Measurements from ENCODE around the gene CKB.

Gene CKB

GRCh38 chr14:103522649-103523574, at the start of gene CKB:
CKB (minus strand) TSS chr14:103522830; CDS start chr14:103522493, 337 bp downstream.
- DNase-seq (ENCODE audit: low read depth), result no peak

- DNase-seq (ENCODE audit: low read depth), result no peak
These were observed 46.8 kb upstream of the CKB start for GRCh38 chr14:103569408-103569807.

- DNase-seq (ENCODE audit: low read depth), result no peak
These were observed 46.3 kb upstream of the CKB start for GRCh38 chr14:103568952-103569351.

- no peak for DNase-seq (ENCODE audit: low read depth)
These were observed 41.3 kb upstream of the CKB start for GRCh38 chr14:103563844-103564505.

GRCh38 chr14:103563226-103563620, 40.6 kb upstream of the CKB start:
- no peak for DNase-seq (ENCODE audit: low read depth)

GRCh38 chr14:103562429-103563225, 40.0 kb upstream of the CKB start, which contains the start of the genes BAG5 and COA8:
BAG5 (minus strand) TSS chr14:103562657; CDS start chr14:103561164, 1,493 bp downstream.
COA8 (plus strand) TSS chr14:103562960; CDS start chr14:103563002, 42 bp downstream.
- peak; percentile 75 for DNase-seq (ENCODE audit: low read depth)

GRCh38 chr14:103562179-103562428, 39.5 kb upstream of the CKB start:
- no peak for DNase-seq (ENCODE audit: low read depth)

- peak; percentile 25 for DNase-seq (ENCODE audit: low read depth)
These were observed 39.0 kb upstream of the CKB start for GRCh38 chr14:103561381-103562178.

- DNase-seq (ENCODE audit: low read depth), result no peak
These were observed 38.1 kb upstream of the CKB start for GRCh38 chr14:103560691-103561090.

- no peak for DNase-seq (ENCODE audit: low read depth)
These were observed 37.1 kb upstream of the CKB start for GRCh38 chr14:103559766-103560165.

- no peak for DNase-seq (ENCODE audit: low read depth)
These were observed 35.6 kb upstream of the CKB start for GRCh38 chr14:103558071-103558882.

- DNase-seq (ENCODE audit: low read depth), result no peak
These were observed 34.5 kb upstream of the CKB start for GRCh38 chr14:103556946-103557758.

GRCh38 chr14:103555559-103556337, 33.1 kb upstream of the CKB start:
- DNase-seq (ENCODE audit: low read depth), result no peak

- DNase-seq (ENCODE audit: low read depth), result no peak
These were observed 30.2 kb upstream of the CKB start for GRCh38 chr14:103552846-103553210.

GRCh38 chr14:103552011-103552845, 29.6 kb upstream of the CKB start:
- DNase-seq (ENCODE audit: low read depth), result no peak

- DNase-seq (ENCODE audit: low read depth), result no peak
These were observed 28.7 kb upstream of the CKB start for GRCh38 chr14:103551338-103551762.

- no peak for DNase-seq (ENCODE audit: low read depth)
These were observed 28.1 kb upstream of the CKB start for GRCh38 chr14:103550451-103551337.
